HepG2 (cell line): ENCODE data around the gene SLC22A31. TPM values are rescaled to one million over a fixed set of nuclear protein-coding genes. Genes with fewer than 3 reads are reported as not detected.

ENCODE experiments used
- ARNTL ChIP-seq: sonication (generic); formaldehyde crosslinking; IDR thresholded peaks from 2 replicates; pipeline ENCODE4 v1.4.0; 2020; ENCODE audit warnings: mild to moderate bottlenecking, missing genetic modification reagents
- BRCA1 ChIP-seq: sonication (generic); formaldehyde crosslinking; IDR thresholded peaks from 2 replicates; pipeline ENCODE4 v1.4.0; 2020; ENCODE audit warnings: missing genetic modification reagents
- CCDC6 ChIP-seq: sonication (generic); formaldehyde crosslinking; IDR thresholded peaks from 2 replicates; pipeline ENCODE4 v1.8.1; 2022; ENCODE audit warnings: mild to moderate bottlenecking, missing genetic modification reagents, moderate library complexity
- GFI1 ChIP-seq: sonication (generic); formaldehyde crosslinking; IDR thresholded peaks from 2 replicates; pipeline ENCODE4 v1.5.0; 2020; ENCODE audit warnings: missing genetic modification reagents, mild to moderate bottlenecking, borderline replicate concordance
- HDAC2 ChIP-seq: sonication (generic); formaldehyde crosslinking; IDR thresholded peaks from 2 replicates; pipeline ENCODE4 v1.4.0; 2020; ENCODE audit warnings: missing genetic modification reagents
- MAFF ChIP-seq: IDR thresholded peaks from 2 replicates; pipeline ENCODE4 v1.6.1; 2011; ENCODE audit warnings: low read depth, low read length, improper control_type of control experiment
- ONECUT2 ChIP-seq: sonication (generic); formaldehyde crosslinking; IDR thresholded peaks from 2 replicates; pipeline ENCODE4 v1.4.0; 2020; ENCODE audit warnings: missing genetic modification reagents
- PTBP1 ChIP-seq: fragments of 200-400 bp; formaldehyde crosslinking; IDR thresholded peaks from 2 replicates; pipeline ENCODE4 v1.6.1; 2018; ENCODE audit warnings: low read length, low read depth; ENCODE audit not compliant: poor library complexity, severe bottlenecking
- SRSF9 ChIP-seq: fragments of 200-400 bp; formaldehyde crosslinking; IDR thresholded peaks from 2 replicates; pipeline ENCODE4 v1.6.1; 2018; ENCODE audit warnings: borderline replicate concordance, mild to moderate bottlenecking, low read depth, low read length; ENCODE audit not compliant: insufficient read depth, poor library complexity, severe bottlenecking
- TCF12 ChIP-seq, 2 experiments: fragments of 450-650 bp in 1 of 2; sonication (generic) in 1 of 2; formaldehyde crosslinking in 1 of 2; IDR thresholded peaks; 2 replicates each; pipeline versions ENCODE4 v1.6.1 to v1.8.0; 2017 to 2022; ENCODE audit warnings: antibody characterized with exemption in 1 of 2, mild to moderate bottlenecking in 1 of 2, missing genetic modification reagents in 1 of 2, moderate library complexity in 1 of 2
- ZEB1 ChIP-seq: IDR thresholded peaks from 2 replicates; pipeline ENCODE4 v1.6.1; 2012; ENCODE audit warnings: mild to moderate bottlenecking, low read depth, inconsistent platforms; ENCODE audit not compliant: insufficient replicate concordance
- ZNF20 ChIP-seq: sonication (generic); formaldehyde crosslinking; IDR thresholded peaks from 2 replicates; pipeline ENCODE4 v1.4.0; 2020; ENCODE audit warnings: mild to moderate bottlenecking, moderate library complexity, missing genetic modification reagents
- ZNF234 ChIP-seq: sonication (generic); formaldehyde crosslinking; conservative IDR thresholded peaks from 2 replicates; pipeline ENCODE4 v1.5.1; 2020; ENCODE audit warnings: mild to moderate bottlenecking, missing genetic modification reagents
- ZNF264 ChIP-seq: sonication (generic); formaldehyde crosslinking; IDR thresholded peaks from 2 replicates; pipeline ENCODE4 v1.4.0; 2020; ENCODE audit warnings: missing genetic modification reagents
- ZNF333 ChIP-seq: sonication (generic); formaldehyde crosslinking; IDR thresholded peaks from 2 replicates; pipeline ENCODE4 v1.4.0; 2020; ENCODE audit warnings: mild to moderate bottlenecking, missing genetic modification reagents, borderline replicate concordance
- ZNF605 ChIP-seq: sonication (generic); formaldehyde crosslinking; IDR thresholded peaks from 2 replicates; pipeline ENCODE4 v1.8.0; 2022; ENCODE audit warnings: mild to moderate bottlenecking, missing genetic modification reagents
- ZNF619 ChIP-seq: sonication (generic); formaldehyde crosslinking; IDR thresholded peaks from 2 replicates; pipeline ENCODE4 v1.4.0; 2020; ENCODE audit warnings: mild to moderate bottlenecking, missing genetic modification reagents
- ZNF788 ChIP-seq: sonication (generic); formaldehyde crosslinking; IDR thresholded peaks from 2 replicates; pipeline ENCODE4 v1.5.0; 2020; ENCODE audit warnings: mild to moderate bottlenecking, missing genetic modification reagents, borderline replicate concordance
- ZSCAN12 ChIP-seq: sonication (generic); formaldehyde crosslinking; IDR thresholded peaks from 2 replicates; pipeline ENCODE4 v1.9.0; 2021; ENCODE audit warnings: mild to moderate bottlenecking, missing genetic modification reagents
- ZZZ3 ChIP-seq: sonication (generic); formaldehyde crosslinking; IDR thresholded peaks from 2 replicates; pipeline ENCODE4 v1.4.0; 2020; ENCODE audit warnings: missing genetic modification reagents, mild to moderate bottlenecking, borderline replicate concordance
- polyA plus RNA-seq, 8 experiments: library from polyadenylated mRNA; depleted of rRNA in 3 of 8; stranded (reverse) in 7 of 8; unstranded in 1 of 8; fragments of >200 nt; fragmentation: Illumina TruSeq in 4 of 8; extraction: Trizol in 4 of 8; gene quantifications; 2 replicates each; pipeline versions ENCODE4 v1.2.1 to v1.2.3, GENCODE V29; 2011 to 2016; ENCODE audit warnings: low read depth in 4 of 8, missing spikeins in 1 of 8, mixed read lengths in 1 of 8; ENCODE audit not compliant: insufficient read depth in 1 of 8
- total RNA-seq, 5 experiments: library from RNA; depleted of rRNA; stranded (reverse); fragments of >200 nt; fragmentation: Illumina TruSeq; extraction: Trizol; gene quantifications; 2 replicates each; pipeline ENCODE4 v1.2.3, GENCODE V29; 2016; ENCODE audit warnings: low read depth in 1 of 5
- TF ChIP-seq, protein P1 (sequence below): sonication (generic); formaldehyde crosslinking; IDR thresholded peaks from 2 replicates; pipeline ENCODE4 v1.4.0; 2020; ENCODE audit warnings: missing genetic modification reagents
- TF ChIP-seq, protein P2 (sequence below): sonication (generic); formaldehyde crosslinking; IDR thresholded peaks from 2 replicates; pipeline ENCODE4 v1.4.0; 2020; ENCODE audit warnings: mild to moderate bottlenecking, missing genetic modification reagents
- TF ChIP-seq, protein P3 (sequence below): IDR thresholded peaks from 2 replicates; pipeline ENCODE4 v1.6.1; 2012; ENCODE audit warnings: low read depth, low read length, improper control_type of control experiment

The SLC22A31 gene
- total and polyA plus RNA-seq, 2 of the 13 experiments (the other 11 are each of a cell fraction or from before 2014, with no cell fraction given) = 67.3 to 83.3 TPM

DNA sequence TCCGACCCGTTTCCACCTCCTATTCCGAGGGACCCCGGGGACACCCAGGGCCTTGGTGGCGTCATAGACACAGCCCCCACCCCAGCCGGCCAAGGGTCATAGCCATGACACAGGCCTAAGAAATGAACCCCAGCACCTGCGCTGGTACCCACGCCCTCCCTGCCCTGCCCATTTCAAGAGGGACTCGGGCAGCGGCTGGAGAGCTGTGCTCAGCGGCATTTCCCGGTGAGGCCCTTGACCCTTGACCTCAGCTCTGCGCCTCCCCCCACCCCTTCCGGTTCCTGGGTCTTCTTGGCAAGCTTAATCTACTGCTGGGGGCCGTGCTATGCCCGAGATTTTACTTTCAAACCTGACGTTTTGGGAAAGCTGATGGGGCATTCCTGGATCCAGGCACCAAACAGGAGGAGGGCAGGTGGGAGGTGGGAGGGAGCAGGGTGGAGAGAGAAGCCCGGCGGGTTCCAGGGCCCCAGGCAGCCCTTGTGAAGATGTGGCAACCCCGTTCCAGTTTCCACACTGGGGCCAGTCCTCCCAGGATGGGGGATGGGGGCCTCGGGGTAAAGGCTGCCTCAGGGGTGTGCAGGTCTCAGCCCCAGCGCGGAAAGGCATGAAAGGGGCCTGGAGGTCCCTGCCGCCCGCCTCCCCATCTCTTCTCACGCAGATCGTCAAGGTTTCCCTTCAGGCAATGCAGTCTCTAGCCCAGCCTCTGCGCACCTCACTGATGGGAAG is at the start of gene SLC22A31 (continued):
- TF ChIP-seq, protein P1, sequence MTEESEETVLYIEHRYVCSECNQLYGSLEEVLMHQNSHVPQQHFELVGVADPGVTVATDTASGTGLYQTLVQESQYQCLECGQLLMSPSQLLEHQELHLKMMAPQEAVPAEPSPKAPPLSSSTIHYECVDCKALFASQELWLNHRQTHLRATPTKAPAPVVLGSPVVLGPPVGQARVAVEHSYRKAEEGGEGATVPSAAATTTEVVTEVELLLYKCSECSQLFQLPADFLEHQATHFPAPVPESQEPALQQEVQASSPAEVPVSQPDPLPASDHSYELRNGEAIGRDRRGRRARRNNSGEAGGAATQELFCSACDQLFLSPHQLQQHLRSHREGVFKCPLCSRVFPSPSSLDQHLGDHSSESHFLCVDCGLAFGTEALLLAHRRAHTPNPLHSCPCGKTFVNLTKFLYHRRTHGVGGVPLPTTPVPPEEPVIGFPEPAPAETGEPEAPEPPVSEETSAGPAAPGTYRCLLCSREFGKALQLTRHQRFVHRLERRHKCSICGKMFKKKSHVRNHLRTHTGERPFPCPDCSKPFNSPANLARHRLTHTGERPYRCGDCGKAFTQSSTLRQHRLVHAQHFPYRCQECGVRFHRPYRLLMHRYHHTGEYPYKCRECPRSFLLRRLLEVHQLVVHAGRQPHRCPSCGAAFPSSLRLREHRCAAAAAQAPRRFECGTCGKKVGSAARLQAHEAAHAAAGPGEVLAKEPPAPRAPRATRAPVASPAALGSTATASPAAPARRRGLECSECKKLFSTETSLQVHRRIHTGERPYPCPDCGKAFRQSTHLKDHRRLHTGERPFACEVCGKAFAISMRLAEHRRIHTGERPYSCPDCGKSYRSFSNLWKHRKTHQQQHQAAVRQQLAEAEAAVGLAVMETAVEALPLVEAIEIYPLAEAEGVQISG = peak; percentile 36; the same call in 1 of the 2 replicates
- no peak for TF ChIP-seq ZNF20 (CRISPR knock-in tag)
- no peak for TF ChIP-seq MAFF
- TF ChIP-seq, protein P2, sequence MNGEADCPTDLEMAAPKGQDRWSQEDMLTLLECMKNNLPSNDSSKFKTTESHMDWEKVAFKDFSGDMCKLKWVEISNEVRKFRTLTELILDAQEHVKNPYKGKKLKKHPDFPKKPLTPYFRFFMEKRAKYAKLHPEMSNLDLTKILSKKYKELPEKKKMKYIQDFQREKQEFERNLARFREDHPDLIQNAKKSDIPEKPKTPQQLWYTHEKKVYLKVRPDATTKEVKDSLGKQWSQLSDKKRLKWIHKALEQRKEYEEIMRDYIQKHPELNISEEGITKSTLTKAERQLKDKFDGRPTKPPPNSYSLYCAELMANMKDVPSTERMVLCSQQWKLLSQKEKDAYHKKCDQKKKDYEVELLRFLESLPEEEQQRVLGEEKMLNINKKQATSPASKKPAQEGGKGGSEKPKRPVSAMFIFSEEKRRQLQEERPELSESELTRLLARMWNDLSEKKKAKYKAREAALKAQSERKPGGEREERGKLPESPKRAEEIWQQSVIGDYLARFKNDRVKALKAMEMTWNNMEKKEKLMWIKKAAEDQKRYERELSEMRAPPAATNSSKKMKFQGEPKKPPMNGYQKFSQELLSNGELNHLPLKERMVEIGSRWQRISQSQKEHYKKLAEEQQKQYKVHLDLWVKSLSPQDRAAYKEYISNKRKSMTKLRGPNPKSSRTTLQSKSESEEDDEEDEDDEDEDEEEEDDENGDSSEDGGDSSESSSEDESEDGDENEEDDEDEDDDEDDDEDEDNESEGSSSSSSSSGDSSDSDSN (CRISPR knock-in tag) = peak; percentile 83
- TF ChIP-seq ZNF605 (CRISPR knock-in tag) = no peak; the same call in 1 of the 2 replicates
- no peak for TF ChIP-seq ONECUT2
- TF ChIP-seq TCF12 (IDR thresholded peaks at IDR 0.05) = no peak
- 0 out of 2 replicates have a peak, but pooled peaks have one; percentile 76 for TF ChIP-seq TCF12 (CRISPR knock-in tag; IDR thresholded peaks at IDR 0.05)
- no peak for TF ChIP-seq SRSF9
- TF ChIP-seq ZNF333 = 0 out of 2 replicates have a peak, but pooled peaks have one; percentile 29
- TF ChIP-seq, protein P3, sequence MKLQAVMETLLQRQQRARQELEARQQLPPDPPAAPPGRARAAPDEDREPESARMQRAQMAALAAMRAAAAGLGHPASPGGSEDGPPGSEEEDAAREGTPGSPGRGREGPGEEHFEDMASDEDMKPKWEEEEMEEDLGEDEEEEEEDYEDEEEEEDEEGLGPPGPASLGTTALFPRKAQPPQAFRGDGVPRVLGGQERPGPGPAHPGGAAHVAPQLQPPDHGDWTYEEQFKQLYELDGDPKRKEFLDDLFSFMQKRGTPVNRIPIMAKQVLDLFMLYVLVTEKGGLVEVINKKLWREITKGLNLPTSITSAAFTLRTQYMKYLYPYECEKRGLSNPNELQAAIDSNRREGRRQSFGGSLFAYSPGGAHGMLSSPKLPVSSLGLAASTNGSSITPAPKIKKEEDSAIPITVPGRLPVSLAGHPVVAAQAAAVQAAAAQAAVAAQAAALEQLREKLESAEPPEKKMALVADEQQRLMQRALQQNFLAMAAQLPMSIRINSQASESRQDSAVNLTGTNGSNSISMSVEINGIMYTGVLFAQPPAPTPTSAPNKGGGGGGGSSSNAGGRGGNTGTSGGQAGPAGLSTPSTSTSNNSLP = 0 out of 2 replicates have a peak, but pooled peaks have one; percentile 13
- peak; percentile 52 for TF ChIP-seq GFI1 (CRISPR knock-in tag)
- no peak for TF ChIP-seq ZZZ3 (CRISPR knock-in tag)
- TF ChIP-seq BRCA1 (CRISPR knock-in tag) = no peak
- no peak for TF ChIP-seq ZEB1
- TF ChIP-seq ARNTL (CRISPR knock-in tag) = no peak; the same call in 1 of the 2 replicates
- peak; percentile 65; the same call in 1 of the 2 replicates for TF ChIP-seq HDAC2
- TF ChIP-seq ZNF234 (CRISPR knock-in tag) = no peak
- no peak for TF ChIP-seq ZNF264
- TF ChIP-seq ZNF619 (CRISPR knock-in tag) = peak; percentile 58; the same call in 1 of the 2 replicates
- TF ChIP-seq ZSCAN12 (CRISPR knock-in tag) = 0 out of 2 replicates have a peak, but pooled peaks have one; percentile 5
- TF ChIP-seq ZNF788 (CRISPR knock-in tag) = no peak
- TF ChIP-seq PTBP1 = peak; percentile 14
- TF ChIP-seq CCDC6 = no peak
